Measurements from ENCODE around the gene AQP4.

Gene AQP4

DNA sequence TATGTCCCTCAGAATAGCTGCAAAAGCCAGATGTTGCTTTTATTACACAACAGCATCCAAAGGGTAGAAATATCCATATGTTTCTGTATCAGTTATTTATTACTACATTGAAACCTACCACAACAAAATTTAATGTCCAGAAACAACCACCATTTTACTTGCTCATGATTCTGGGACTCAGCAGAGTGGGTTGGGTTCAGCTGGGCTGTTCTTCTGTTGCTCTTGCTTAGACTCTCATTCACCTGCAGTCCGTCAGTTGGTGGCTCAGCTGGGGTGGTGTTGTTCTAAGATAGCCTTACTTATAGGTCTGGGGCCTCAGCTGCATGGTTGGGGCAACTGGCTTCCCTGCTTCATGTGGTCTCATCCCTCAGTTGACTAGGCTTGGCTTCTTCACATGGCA lies 21.7 kb downstream of the AQP4 start:
- Histone ChIP-seq H3K4me3 (no peak overlapping the region), H3K27ac (no peak overlapping the region)
- TF ChIP-seq, protein P1, sequence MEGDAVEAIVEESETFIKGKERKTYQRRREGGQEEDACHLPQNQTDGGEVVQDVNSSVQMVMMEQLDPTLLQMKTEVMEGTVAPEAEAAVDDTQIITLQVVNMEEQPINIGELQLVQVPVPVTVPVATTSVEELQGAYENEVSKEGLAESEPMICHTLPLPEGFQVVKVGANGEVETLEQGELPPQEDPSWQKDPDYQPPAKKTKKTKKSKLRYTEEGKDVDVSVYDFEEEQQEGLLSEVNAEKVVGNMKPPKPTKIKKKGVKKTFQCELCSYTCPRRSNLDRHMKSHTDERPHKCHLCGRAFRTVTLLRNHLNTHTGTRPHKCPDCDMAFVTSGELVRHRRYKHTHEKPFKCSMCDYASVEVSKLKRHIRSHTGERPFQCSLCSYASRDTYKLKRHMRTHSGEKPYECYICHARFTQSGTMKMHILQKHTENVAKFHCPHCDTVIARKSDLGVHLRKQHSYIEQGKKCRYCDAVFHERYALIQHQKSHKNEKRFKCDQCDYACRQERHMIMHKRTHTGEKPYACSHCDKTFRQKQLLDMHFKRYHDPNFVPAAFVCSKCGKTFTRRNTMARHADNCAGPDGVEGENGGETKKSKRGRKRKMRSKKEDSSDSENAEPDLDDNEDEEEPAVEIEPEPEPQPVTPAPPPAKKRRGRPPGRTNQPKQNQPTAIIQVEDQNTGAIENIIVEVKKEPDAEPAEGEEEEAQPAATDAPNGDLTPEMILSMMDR (IDR thresholded peaks at IDR 0.05): no peak
- DNase-seq (ENCODE audit: low spot score): no peak

DNA sequence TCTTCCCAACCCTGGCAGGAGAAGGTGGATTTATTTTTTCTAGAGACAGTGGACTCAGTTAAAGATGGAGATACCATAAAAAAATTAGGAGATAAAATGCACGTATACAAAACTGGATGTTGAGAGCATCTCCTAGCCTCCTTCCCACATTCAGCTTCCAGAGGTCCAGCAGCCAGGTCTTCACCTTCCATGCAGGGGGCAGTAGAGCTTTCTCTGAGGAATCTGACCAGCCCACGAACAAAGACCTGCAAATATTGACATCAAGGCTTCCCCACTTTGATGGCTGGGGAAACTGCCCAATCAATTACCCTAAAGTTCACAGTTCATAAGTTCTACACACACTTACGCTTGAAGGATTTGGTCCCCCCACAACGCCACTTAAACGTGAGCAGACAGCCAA lies 24.5 kb downstream of the AQP4 start:
- Histone ChIP-seq H3K4me3 (no peak overlapping the region), H3K27ac (no peak overlapping the region)
- TF ChIP-seq, protein P1 (IDR thresholded peaks at IDR 0.05): no peak
- no peak for DNase-seq (ENCODE audit: low spot score)

DNA sequence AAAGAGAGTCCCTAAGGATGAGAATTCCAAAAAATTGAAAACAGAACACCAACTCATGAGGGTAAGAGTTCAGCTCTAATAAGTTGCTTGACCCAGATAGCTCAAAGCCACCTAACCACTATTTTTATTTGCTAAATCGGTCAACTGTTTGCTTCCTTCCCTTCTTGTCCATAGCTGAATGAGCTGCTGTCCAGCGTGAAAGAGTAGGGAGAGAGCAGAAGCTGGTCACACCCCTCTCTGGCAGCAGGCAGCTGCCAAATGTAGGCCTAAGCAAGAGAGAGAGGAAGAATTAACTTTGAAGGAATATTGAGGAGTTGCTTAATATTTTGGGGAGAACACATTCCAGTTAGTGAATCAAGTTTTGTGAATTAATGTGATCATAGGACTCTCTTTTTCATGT lies 25.9 kb downstream of the AQP4 start:
- no peak for DNase-seq (ENCODE audit: low spot score)
- TF ChIP-seq, protein P1 (IDR thresholded peaks at IDR 0.05): no peak
- no peak overlapping the region for H3K27ac ChIP-seq
- no peak overlapping the region for H3K4me3 ChIP-seq

DNA sequence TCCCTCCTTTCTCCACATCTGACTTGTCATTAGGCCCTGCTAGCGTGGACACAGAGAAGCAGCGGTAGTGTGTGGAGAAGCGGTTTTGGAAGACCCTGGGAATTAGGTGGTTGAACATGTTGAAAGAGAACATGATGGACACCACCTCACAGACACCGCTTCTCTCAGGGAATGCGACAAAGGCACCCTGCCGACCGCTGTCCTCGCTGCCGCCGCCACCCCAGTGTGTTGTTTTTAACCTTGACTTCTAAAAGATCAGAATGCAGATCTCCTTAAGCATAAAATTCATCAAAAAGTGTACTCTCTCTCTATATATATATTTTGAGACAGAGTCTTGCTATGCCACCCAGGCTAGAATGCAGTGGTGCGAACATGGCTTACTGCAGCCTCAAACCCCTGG lies 33.2 kb downstream of the AQP4 start:
- H3K4me3 ChIP-seq: no peak overlapping the region
- TF ChIP-seq, protein P1 (IDR thresholded peaks at IDR 0.05): no peak
- H3K27ac ChIP-seq: no peak overlapping the region

DNA sequence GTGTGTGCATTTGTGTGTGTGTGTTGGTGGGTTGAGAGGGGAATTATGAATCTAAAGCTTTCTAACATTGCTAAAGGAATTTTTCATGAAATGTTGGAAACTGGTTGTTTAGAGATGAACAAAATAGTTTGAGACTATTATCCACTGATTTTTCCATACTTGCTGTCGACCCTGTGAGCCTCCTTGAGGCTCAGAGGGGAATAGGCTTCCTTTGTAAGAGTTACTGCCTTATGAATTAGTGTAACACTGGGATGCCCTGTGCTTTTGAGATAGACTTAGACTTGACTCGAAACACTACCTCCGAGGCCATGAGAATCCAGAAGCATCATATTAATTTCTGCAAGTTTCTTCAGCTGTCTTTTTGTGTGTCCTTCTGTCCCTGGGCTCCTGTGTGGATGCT lies 37.9 kb downstream of the AQP4 start:
- TF ChIP-seq, protein P1 (IDR thresholded peaks at IDR 0.05): no peak
- Histone ChIP-seq H3K4me3 (no peak overlapping the region), H3K27ac (no peak overlapping the region)
- no peak for DNase-seq (ENCODE audit: low spot score)

More for the DNA sequence above, 33.2 kb downstream of the AQP4 start:
- no peak for DNase-seq (ENCODE audit: low spot score)

DNA sequence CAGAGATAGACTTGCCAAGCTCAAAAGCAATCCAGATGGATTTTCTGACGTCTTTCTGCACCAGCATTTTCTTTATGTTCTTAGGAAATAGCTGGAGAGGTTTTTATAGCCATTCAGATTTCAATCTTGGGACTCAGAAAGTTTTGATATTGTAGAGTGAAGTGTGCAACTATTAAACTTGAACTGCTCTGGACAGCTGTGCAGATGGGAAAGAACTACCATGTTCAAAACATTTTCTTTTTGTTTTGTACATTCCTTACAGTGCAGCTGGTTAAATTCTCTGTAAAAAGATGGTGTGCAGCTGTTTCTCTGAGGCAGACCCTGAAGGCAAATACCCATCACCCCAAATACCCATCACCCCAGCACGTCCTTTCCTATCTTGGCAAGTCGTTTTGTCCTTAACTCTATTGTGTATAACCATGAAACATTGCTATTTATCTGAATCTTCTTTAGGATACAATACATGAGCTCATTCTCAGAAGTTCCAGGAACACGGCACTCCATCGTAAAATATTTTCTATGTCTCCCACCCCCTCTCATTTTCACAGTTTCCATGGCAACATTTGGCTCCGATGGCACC lies 38.8 kb downstream of the AQP4 start:
- no peak for DNase-seq (ENCODE audit: low spot score)
- TF ChIP-seq, protein P1 (IDR thresholded peaks at IDR 0.05): no peak
- Histone ChIP-seq H3K27ac (no peak overlapping the region), H3K4me3 (no peak overlapping the region)

DNA sequence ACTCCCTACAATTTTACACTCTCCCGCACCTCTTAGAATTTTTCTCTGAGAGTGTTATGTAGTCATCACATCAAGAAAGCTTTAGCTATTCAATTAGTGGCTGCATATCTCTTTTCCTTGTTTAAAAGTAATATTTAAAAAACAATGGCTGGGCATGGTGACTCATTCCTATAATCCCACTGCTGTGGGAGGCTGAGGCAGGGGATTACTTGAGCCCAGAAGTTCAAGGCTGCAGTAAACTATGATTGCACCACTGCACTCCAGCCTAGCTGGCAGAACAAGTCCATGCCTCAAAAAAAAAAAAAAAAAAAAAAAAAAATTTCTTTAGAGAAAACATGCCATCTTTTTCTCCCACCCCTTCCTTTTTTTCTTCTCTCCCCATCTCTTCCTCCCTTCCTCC lies 44.3 kb downstream of the AQP4 start:
- H3K4me3 ChIP-seq: no peak overlapping the region
- no peak overlapping the region for H3K27ac ChIP-seq
- no peak for DNase-seq (ENCODE audit: low spot score)
- TF ChIP-seq, protein P1 (IDR thresholded peaks at IDR 0.05): no peak
